Epidermal melanocyte (primary cell): Measurements from ENCODE around the gene CHST1.

Experiments used
- DNase-seq: peaks from one replicate; pipeline ENCODE4 v3.0.0; 2011; ENCODE audit warnings: low spot score; ENCODE audit not compliant: insufficient read length

CHST1 gene

GRCh38 chr11:45665206-45665932, at the start of gene CHST1:
TSS of gene CHST1 (minus strand) at chr11:45665622. CDS start at chr11:45650923, 14,699 bp downstream.
- peak; percentile 52 for DNase-seq

GRCh38 chr11:45713573-45713972, 48.2 kb upstream of the CHST1 start:
- no peak for DNase-seq

GRCh38 chr11:45710561-45710960, 45.1 kb upstream of the CHST1 start:
- no peak for DNase-seq

- DNase-seq, result no peak
These were observed 43.7 kb upstream of the CHST1 start for GRCh38 chr11:45708887-45709663.

- no peak for DNase-seq
These were observed 39.2 kb upstream of the CHST1 start for GRCh38 chr11:45704635-45705034.

GRCh38 chr11:45704133-45704532, 38.7 kb upstream of the CHST1 start:
- no peak for DNase-seq

- DNase-seq, result no peak
These were observed 37.1 kb upstream of the CHST1 start for GRCh38 chr11:45702511-45702910.

- DNase-seq, result no peak
These were observed 33.5 kb upstream of the CHST1 start for GRCh38 chr11:45698777-45699497.

- no peak for DNase-seq
These were observed 27.5 kb upstream of the CHST1 start for GRCh38 chr11:45692808-45693453.

GRCh38 chr11:45688472-45689033, 23.1 kb upstream of the CHST1 start:
- no peak for DNase-seq

GRCh38 chr11:45687836-45688235, 22.4 kb upstream of the CHST1 start:
- no peak for DNase-seq

- no peak for DNase-seq
These were observed 20.6 kb upstream of the CHST1 start for GRCh38 chr11:45685964-45686537.

- DNase-seq, result no peak
These were observed 19.0 kb upstream of the CHST1 start for GRCh38 chr11:45684440-45684839.

GRCh38 chr11:45683271-45684058, 18.0 kb upstream of the CHST1 start:
- no peak for DNase-seq

- no peak for DNase-seq
These were observed 14.4 kb upstream of the CHST1 start for GRCh38 chr11:45679806-45680205.

GRCh38 chr11:45678976-45679375, 13.6 kb upstream of the CHST1 start:
- DNase-seq, result no peak

GRCh38 chr11:45677770-45678512, 12.5 kb upstream of the CHST1 start:
- no peak for DNase-seq

- DNase-seq, result no peak
These were observed 11.2 kb upstream of the CHST1 start for GRCh38 chr11:45676522-45677095.

- no peak for DNase-seq
These were observed 10.2 kb upstream of the CHST1 start for GRCh38 chr11:45675646-45676045.
